Panc1 (cell line): ENCODE measurements around the gene ITGB2. TPM values are rescaled to one million over a fixed set of nuclear protein-coding genes. Genes with fewer than 3 reads are reported as not detected.

Experiments
- ATAC-seq: fragments of 200-7000 bp; cut with Tn5 transposase; 2 replicates; pipeline ENCODE4 v1.9.1; 2020; ENCODE audit warnings: mild to moderate bottlenecking, moderate library complexity
- BruUV-seq: library from RNA; stranded (reverse); fragments of 400-500 nt; replicated peaks from 2 replicates; lab custom pipeline; 2021; lab: Mats Ljungman, UMichigan
- CTCF ChIA-PET: fragments of 300-600 bp; sonication (Branson Sonifier 250); formaldehyde crosslinking; loops from one replicate; lab custom pipeline; 2022; ENCODE audit warnings: antibody characterized with exemption; lab: Charles Lee
- POLR2A ChIA-PET: fragments of 300-600 bp; sonication (Branson Sonifier 250); formaldehyde crosslinking; loops from one replicate; lab custom pipeline; 2022; ENCODE audit warnings: antibody characterized with exemption; lab: Charles Lee
- DNase-seq: peaks from one replicate; pipeline ENCODE4 v3.0.0-alpha.2; 2010; ENCODE audit warnings: low read depth, low spot score
- H3K27ac ChIP-seq: 2 replicates; pipeline ENCODE4 v1.5.1; 2011; ENCODE audit warnings: mild to moderate bottlenecking, low read length, inconsistent platforms
- H3K27me3 ChIP-seq: fragments of 200-500 bp; sonication (Bioruptor generic); 2 replicates; pipeline ENCODE4 v1.6.0; 2014; ENCODE audit warnings: low read length, inconsistent platforms; ENCODE audit not compliant: control insufficient read depth, insufficient read depth
- H3K36me3 ChIP-seq: fragments of 200-500 bp; sonication (Bioruptor generic); 2 replicates; pipeline ENCODE4 v1.5.1; 2014; ENCODE audit warnings: inconsistent platforms, mild to moderate bottlenecking, low read length, moderate library complexity; ENCODE audit not compliant: control insufficient read depth, insufficient read depth
- H3K4me1 ChIP-seq: 2 replicates; pipeline ENCODE4 v1.5.1; 2011; ENCODE audit warnings: inconsistent platforms, mild to moderate bottlenecking, low read length, moderate library complexity; ENCODE audit not compliant: control insufficient read depth, insufficient read depth
- H3K4me3 ChIP-seq, 2 experiments: 2 replicates each; pipeline ENCODE4 v1.5.1; 2011 to 2012; ENCODE audit warnings: low read depth in 2 of 2, low read length in 2 of 2, mild to moderate bottlenecking in 2 of 2, inconsistent platforms in 1 of 2, moderate library complexity in 1 of 2
- H3K9me3 ChIP-seq: fragments of 200-500 bp; sonication (Bioruptor generic); 2 replicates; pipeline ENCODE4 v1.5.1; 2014; ENCODE audit warnings: low read depth, mild to moderate bottlenecking, inconsistent platforms, low read length, moderate library complexity; ENCODE audit not compliant: control insufficient read depth, insufficient read depth
- POLR2AphosphoS5 ChIP-seq: IDR thresholded peaks from 2 replicates; pipeline ENCODE4 v1.6.1; 2012; ENCODE audit warnings: mild to moderate bottlenecking, low read depth, low read length, moderate library complexity
- REST ChIP-seq, 2 experiments: IDR thresholded peaks; 2 replicates each; pipeline ENCODE4 v1.6.1; 2011 to 2012; ENCODE audit warnings: low read depth in 2 of 2, control low read depth in 1 of 2, low read length in 1 of 2, mild to moderate bottlenecking in 1 of 2, moderate library complexity in 1 of 2; ENCODE audit not compliant: insufficient read depth in 1 of 2
- SIN3A ChIP-seq: IDR thresholded peaks from 2 replicates; pipeline ENCODE4 v1.6.1; 2012; ENCODE audit warnings: low read depth, mild to moderate bottlenecking, low read length, moderate library complexity, borderline replicate concordance; ENCODE audit not compliant: insufficient read depth
- TCF7L2 ChIP-seq: IDR thresholded peaks from 2 replicates; pipeline ENCODE4 v1.6.1; 2011; ENCODE audit warnings: mild to moderate bottlenecking, low read depth, low read length, inconsistent platforms
- in situ Hi-C: cut with HindIII; loops from 2 replicates; pipeline ENCODE4 v1.10.0; 2016; ENCODE audit warnings: low sequenced_read_pairs, low pct_unique_long_range_greater_than_20kb
- intact Hi-C: fragments of 100-400 bp; cut with micrococcal nuclease; formaldehyde crosslinking; loops from one replicate; pipeline ENCODE4 v1.10.0; 2022; ENCODE audit not compliant: unreplicated experiment
- total RNA-seq: library from RNA; stranded (reverse); gene quantifications from one replicate; pipeline ENCODE4 v1.2.1, GENCODE V29; 2021; ENCODE audit not compliant: unreplicated experiment
- TF ChIP-seq, protein P1 (sequence below): fragments of 450-650 bp; IDR thresholded peaks from 2 replicates; pipeline ENCODE4 v1.5.1; 2017; ENCODE audit warnings: mild to moderate bottlenecking

ITGB2 gene
- total RNA-seq, 1 experiment from 2014 or later: 3.0 TPM

DNA sequence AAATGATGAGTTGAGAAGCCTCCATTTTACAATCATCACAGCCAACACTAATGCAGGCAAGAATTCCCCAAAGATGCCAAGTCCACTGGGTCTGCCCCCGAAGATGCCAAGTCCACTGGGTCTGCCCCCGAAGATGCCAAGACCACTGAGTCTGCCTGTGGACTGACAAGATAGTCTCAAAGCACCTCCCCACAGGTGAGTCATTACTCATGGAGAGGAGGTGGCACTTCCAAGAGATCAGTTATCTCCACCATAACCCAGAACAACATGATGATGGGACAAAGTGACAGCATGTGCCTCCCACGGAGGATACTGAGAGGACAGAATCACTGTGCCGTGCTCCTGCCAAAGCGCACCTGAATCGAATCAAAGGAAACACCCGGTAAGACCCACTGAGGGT, 52.0 kb downstream of the ITGB2 start:
- H3K27me3 ChIP-seq: no peaks in the 10 kb centered on the region
- DNase-seq (no peak), ATAC-seq (no peak)
- in situ Hi-C loops (no loop called here), intact Hi-C loops (no loop called here)
- ChIA-PET POLR2A (no interaction called here), CTCF (no interaction called here)
- peak overlapping the region; percentile 95 for H3K27ac ChIP-seq
- TF ChIP-seq, protein P1, sequence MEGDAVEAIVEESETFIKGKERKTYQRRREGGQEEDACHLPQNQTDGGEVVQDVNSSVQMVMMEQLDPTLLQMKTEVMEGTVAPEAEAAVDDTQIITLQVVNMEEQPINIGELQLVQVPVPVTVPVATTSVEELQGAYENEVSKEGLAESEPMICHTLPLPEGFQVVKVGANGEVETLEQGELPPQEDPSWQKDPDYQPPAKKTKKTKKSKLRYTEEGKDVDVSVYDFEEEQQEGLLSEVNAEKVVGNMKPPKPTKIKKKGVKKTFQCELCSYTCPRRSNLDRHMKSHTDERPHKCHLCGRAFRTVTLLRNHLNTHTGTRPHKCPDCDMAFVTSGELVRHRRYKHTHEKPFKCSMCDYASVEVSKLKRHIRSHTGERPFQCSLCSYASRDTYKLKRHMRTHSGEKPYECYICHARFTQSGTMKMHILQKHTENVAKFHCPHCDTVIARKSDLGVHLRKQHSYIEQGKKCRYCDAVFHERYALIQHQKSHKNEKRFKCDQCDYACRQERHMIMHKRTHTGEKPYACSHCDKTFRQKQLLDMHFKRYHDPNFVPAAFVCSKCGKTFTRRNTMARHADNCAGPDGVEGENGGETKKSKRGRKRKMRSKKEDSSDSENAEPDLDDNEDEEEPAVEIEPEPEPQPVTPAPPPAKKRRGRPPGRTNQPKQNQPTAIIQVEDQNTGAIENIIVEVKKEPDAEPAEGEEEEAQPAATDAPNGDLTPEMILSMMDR: no peak
- TF ChIP-seq SIN3A (no peak), REST (IDR thresholded peaks at IDR 0.05; ENCODE audit: insufficient read depth in 1 of 2, low read depth in 2 of 2, low read length in 1 of 2) (no peak), POLR2AphosphoS5 (no peak), TCF7L2 (no peak)
- no TSS peak for BruUV-seq
- no peaks in the 10 kb centered on the region for H3K9me3 ChIP-seq
- H3K36me3 ChIP-seq: peaks cover 4% of the 10 kb centered on the region; the same call in 1 of the 2 replicates
- no peak overlapping the region; a peak in 1 of 4 replicates for H3K4me3 ChIP-seq
- H3K4me1 ChIP-seq: peaks cover 53% of the 10 kb centered on the region

DNA sequence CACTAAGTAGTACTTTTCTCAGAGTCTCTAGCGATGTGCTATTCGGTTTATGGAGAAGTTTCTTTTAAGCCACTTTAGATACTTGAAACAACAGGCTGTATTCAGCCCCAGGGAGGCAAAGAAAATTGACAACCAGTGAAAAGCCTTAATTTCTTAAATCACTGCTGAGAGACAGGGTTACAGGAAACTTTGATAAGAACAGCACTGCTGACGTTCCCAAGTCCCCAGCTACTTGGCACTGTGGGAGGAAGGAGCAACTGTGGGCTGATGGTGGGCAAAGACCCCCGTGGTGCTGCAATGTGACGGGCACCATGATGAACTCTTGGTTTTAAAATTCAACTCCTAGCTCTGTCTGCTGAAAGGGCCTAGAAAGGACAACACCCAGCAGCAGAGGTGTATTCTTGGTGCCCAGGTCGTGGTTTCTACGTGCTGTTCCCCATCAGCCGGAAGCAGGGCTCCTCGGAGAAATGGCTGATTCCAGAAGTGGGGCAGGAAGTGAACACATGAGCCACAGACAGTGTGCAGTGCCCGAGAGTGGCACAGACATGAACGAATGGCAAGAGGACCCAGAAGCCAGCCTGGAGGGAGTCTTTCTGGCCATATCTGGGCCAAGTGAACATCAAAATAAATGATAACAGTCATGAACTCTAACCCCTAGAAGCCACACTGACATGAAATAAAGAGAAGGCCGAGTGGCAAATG, 52.5 kb downstream of the ITGB2 start:
- ChIA-PET POLR2A (no interaction called here), CTCF (no interaction called here)
- TF ChIP-seq, protein P1: no peak
- TF ChIP-seq POLR2AphosphoS5: no peak
- no peak for TF ChIP-seq SIN3A
- no peak for TF ChIP-seq TCF7L2
- no peak for TF ChIP-seq REST (IDR thresholded peaks at IDR 0.05; ENCODE audit: insufficient read depth in 1 of 2, low read depth in 2 of 2, low read length in 1 of 2)
- ATAC-seq (no peak), DNase-seq (no peak)
- in situ Hi-C loops: no loop called here
- intact Hi-C loops: no loop called here
- no TSS peak for BruUV-seq
- peak overlapping the region; percentile 95 for H3K27ac ChIP-seq
- H3K27me3 ChIP-seq: no peaks in the 10 kb centered on the region
- H3K36me3 ChIP-seq: peaks cover 4% of the 10 kb centered on the region; the same call in 1 of the 2 replicates
- peaks cover 53% of the 10 kb centered on the region for H3K4me1 ChIP-seq
- H3K9me3 ChIP-seq: no peaks in the 10 kb centered on the region
- peak overlapping the region in 1 of 2 experiments; percentile 20; a peak in 1 of 4 replicates for H3K4me3 ChIP-seq
